WERI-Rb-1 (cell line): Measurements from ENCODE around the gene SAMSN1.

Experiments
- DNase-seq: peaks from one replicate; pipeline ENCODE4 v3.0.0-alpha.2; 2020
- H3K27ac ChIP-seq: fragments of 250-450 bp; sonication (Bioruptor Pico); 2 replicates; pipeline ENCODE4 v1.5.1; 2020; ENCODE audit warnings: mild to moderate bottlenecking, moderate library complexity
- H3K27me3 ChIP-seq: fragments of 250-450 bp; sonication (Bioruptor Pico); 2 replicates; pipeline ENCODE4 v1.5.1; 2021; ENCODE audit warnings: mild to moderate bottlenecking, low read depth, moderate library complexity; ENCODE audit not compliant: insufficient read depth, severe bottlenecking
- H3K36me3 ChIP-seq: fragments of 250-450 bp; sonication (Bioruptor Pico); 2 replicates; pipeline ENCODE4 v1.5.1; 2020; ENCODE audit warnings: mild to moderate bottlenecking, moderate library complexity
- H3K4me3 ChIP-seq: 2 replicates; pipeline ENCODE4 v1.5.1; 2011; ENCODE audit warnings: low read depth, mild to moderate bottlenecking, control low read depth, low read length
- H3K9me3 ChIP-seq: fragments of 250-450 bp; sonication (Bioruptor Pico); 2 replicates; pipeline ENCODE4 v1.5.1; 2021; ENCODE audit warnings: mild to moderate bottlenecking, moderate library complexity; ENCODE audit not compliant: severe bottlenecking
- CTCF ChIP-seq: IDR thresholded peaks from 2 replicates; pipeline ENCODE4 v1.5.1; 2011; ENCODE audit warnings: low read depth, mild to moderate bottlenecking, control low read depth, inconsistent platforms, low read length

SAMSN1 gene

GRCh38 chr21:14545906-14546480 is at the start of gene SAMSN1:
Gene SAMSN1 (minus strand): TSS chr21:14546315. CDS start chr21:14546261, 54 bp downstream.
- H3K27ac ChIP-seq: no peak within 1 kb of the TSS
- no peaks in the 10 kb centered on the region for H3K36me3 ChIP-seq
- H3K4me3 ChIP-seq: no peak within 1 kb of the TSS
- DNase-seq: no peak
- H3K9me3 ChIP-seq: no peaks in the 10 kb centered on the region
- no peak for TF ChIP-seq CTCF
- no peaks in the 10 kb centered on the region for H3K27me3 ChIP-seq

- DNase-seq: no peak
- Histone ChIP-seq H3K36me3 (no peaks in the 10 kb centered on the region), H3K9me3 (no peaks in the 10 kb centered on the region), H3K27me3 (no peaks in the 10 kb centered on the region), H3K27ac (no peak overlapping the region), H3K4me3 (no peak overlapping the region)
- TF ChIP-seq CTCF: no peak
These were observed 49.3 kb upstream of the SAMSN1 start for GRCh38 chr21:14595449-14595848.

GRCh38 chr21:14594967-14595366 is 48.9 kb upstream of the SAMSN1 start:
- H3K36me3 ChIP-seq: no peaks in the 10 kb centered on the region
- DNase-seq: no peak
- no peaks in the 10 kb centered on the region for H3K9me3 ChIP-seq
- H3K27me3 ChIP-seq: no peaks in the 10 kb centered on the region
- H3K4me3 ChIP-seq: no peak overlapping the region
- no peak overlapping the region for H3K27ac ChIP-seq
- no peak for TF ChIP-seq CTCF

GRCh38 chr21:14593230-14593629 is 47.1 kb upstream of the SAMSN1 start:
- H3K9me3 ChIP-seq: no peaks in the 10 kb centered on the region
- no peak for DNase-seq
- no peak for TF ChIP-seq CTCF
- no peaks in the 10 kb centered on the region for H3K36me3 ChIP-seq
- no peak overlapping the region for H3K27ac ChIP-seq
- no peak overlapping the region for H3K4me3 ChIP-seq
- no peaks in the 10 kb centered on the region for H3K27me3 ChIP-seq

GRCh38 chr21:14592296-14593000 is 46.3 kb upstream of the SAMSN1 start:
- Histone ChIP-seq H3K4me3 (no peak overlapping the region), H3K36me3 (no peaks in the 10 kb centered on the region), H3K9me3 (no peaks in the 10 kb centered on the region), H3K27me3 (no peaks in the 10 kb centered on the region), H3K27ac (no peak overlapping the region)
- TF ChIP-seq CTCF: no peak
- DNase-seq: no peak
